Keratinocyte (primary cell): ENCODE measurements around the gene SPEM3.

Experiments
- CTCF ChIP-seq, 3 experiments: IDR thresholded peaks in 1 of 3; conservative IDR thresholded peaks in 1 of 3; optimal IDR thresholded peaks in 1 of 3; 2 replicates in 2 of 3; 3 replicates in 1 of 3; pipeline versions ENCODE3 to v1.5.1; 2011; ENCODE audit warnings: low read length in 3 of 3, mild to moderate bottlenecking in 3 of 3, moderate library complexity in 2 of 3, control low read depth in 1 of 3, inconsistent platforms in 1 of 3; ENCODE audit not compliant: insufficient read depth in 2 of 3; ENCODE audit errors: extremely low read depth in 1 of 3
- EZH2 ChIP-seq: IDR thresholded peaks from one replicate; pipeline ENCODE4 v1.6.1; 2012; ENCODE audit warnings: inconsistent platforms, mild to moderate bottlenecking, low read length, moderate library complexity

GRCh38 chr17:7440113-7440833 lies 11.6 kb downstream of the SPEM3 start:
- TF ChIP-seq CTCF (optimal IDR thresholded peaks at IDR 0.05 in 1 of 3, IDR thresholded peaks at IDR 0.05 in 1 of 3, conservative IDR thresholded peaks at IDR 0.05 in 1 of 3; ENCODE audit: extremely low read depth in 1 of 3, insufficient read depth in 2 of 3, low read length in 3 of 3), result no peak
- no peak for TF ChIP-seq EZH2
